ENCODE results near the gene RAB39B. TPM values are rescaled to one million over a fixed set of nuclear protein-coding genes. Genes with fewer than 3 reads are reported as not detected.
A peak's percentile ranks its signal among the peaks of the same experiment; 100 is the strongest.
"Not testable (repeated sequence)": the region's sequence is repeated elsewhere in the genome, so short reads cannot be mapped to it uniquely, and the experiment has no call there.

RAB39B gene, protein sequence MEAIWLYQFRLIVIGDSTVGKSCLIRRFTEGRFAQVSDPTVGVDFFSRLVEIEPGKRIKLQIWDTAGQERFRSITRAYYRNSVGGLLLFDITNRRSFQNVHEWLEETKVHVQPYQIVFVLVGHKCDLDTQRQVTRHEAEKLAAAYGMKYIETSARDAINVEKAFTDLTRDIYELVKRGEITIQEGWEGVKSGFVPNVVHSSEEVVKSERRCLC
- total RNA-seq, result 7.9 and 8.1 TPM in 2 replicates

DNA sequence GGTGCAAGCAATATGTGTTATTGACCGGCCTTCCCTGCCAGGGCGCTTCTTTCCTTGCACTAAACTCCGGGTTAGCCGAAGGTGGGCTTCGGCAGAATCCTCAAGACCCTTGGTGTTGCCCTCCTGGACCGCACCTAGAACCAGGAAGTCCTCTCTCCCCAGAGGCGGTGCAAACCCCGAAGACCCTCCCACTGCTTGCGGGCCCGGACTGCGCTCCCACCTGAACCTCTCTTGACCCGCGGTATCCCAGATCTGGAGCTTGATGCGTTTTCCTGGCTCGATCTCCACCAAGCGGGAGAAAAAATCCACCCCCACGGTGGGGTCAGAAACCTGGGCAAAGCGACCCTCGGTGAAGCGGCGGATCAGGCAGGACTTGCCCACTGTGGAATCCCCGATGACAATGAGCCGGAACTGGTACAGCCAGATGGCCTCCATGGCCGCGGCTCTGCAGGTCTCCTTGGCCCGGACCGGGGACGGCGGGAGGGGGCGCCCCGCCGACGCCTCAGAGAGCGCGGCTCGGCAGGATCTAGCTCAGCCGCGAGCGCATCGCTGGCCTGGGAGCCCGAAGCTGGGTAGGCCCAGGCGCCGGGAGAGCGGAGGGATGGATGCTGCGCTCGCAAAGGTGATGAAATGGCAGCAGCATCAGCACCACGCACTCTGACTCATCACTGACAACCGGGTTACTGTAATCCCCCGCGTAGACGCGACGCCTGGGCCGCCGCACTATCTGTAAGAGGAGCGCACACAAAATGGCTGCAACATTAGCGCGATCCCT lies at the start of gene RAB39B:
TSS of gene RAB39B (minus strand) at position 638 of the 775 bp plus-strand sequence. CDS start at position 435, 203 bp downstream.
- POLR2A ChIA-PET, result interaction anchor here (1.6 kb wide), 1 partner anchor 47 kb away, joined by 7 read pairs; no protein-coding TSS in a partner anchor

DNA sequence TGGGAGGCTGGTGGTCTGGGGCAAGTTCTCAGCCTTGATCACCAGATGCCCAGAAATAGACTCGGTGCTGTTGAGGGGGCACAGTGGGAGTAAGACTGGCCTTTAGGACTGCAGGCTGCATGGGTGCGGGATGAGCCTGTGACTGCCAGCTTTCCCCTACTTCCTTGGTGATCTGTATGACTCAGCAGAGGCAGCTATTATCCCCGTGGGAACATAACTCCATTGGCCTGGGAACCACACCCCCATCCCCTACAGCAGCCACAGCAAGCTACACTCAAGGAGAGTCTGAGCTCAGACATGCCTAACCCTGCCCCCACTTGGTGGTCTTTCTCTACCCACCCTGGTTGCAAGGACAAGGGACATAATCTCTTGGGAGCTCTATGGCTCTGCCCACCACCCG lies 49.5 kb upstream of the RAB39B start:
- POLR2A ChIA-PET, result no interaction called here

More for the DNA sequence above, at the start of gene RAB39B:
- DNase-seq, result peak; percentile 53
- H3K27me3 Mint-ChIP-seq, result no peaks in the 10 kb centered on the region
- H3K9me3 Mint-ChIP-seq, result no peaks in the 10 kb centered on the region
- CTCF ChIA-PET, result no interaction called here
- ATAC-seq (ENCODE audit: low read depth), result peak; percentile 92
- TF ChIP-seq, protein P1, sequence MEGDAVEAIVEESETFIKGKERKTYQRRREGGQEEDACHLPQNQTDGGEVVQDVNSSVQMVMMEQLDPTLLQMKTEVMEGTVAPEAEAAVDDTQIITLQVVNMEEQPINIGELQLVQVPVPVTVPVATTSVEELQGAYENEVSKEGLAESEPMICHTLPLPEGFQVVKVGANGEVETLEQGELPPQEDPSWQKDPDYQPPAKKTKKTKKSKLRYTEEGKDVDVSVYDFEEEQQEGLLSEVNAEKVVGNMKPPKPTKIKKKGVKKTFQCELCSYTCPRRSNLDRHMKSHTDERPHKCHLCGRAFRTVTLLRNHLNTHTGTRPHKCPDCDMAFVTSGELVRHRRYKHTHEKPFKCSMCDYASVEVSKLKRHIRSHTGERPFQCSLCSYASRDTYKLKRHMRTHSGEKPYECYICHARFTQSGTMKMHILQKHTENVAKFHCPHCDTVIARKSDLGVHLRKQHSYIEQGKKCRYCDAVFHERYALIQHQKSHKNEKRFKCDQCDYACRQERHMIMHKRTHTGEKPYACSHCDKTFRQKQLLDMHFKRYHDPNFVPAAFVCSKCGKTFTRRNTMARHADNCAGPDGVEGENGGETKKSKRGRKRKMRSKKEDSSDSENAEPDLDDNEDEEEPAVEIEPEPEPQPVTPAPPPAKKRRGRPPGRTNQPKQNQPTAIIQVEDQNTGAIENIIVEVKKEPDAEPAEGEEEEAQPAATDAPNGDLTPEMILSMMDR (IDR thresholded peaks at IDR 0.05), result no peak
- peak within 1 kb of the TSS; percentile 90 for H3K27ac Mint-ChIP-seq
- intact Hi-C loops (cut with micrococcal nuclease), result loop anchor here (1.0 to 5.0 kb wide), 2 partner anchors 48 to 237 kb away; partner anchors contain the start of genes FUNDC2 and VBP1
- peaks cover 17% of the 10 kb centered on the region for H3K36me3 Mint-ChIP-seq (ENCODE audit: low read depth)
- H3K4me3 Mint-ChIP-seq, result peak within 1 kb of the TSS; percentile 90
- H3K4me1 Mint-ChIP-seq, result peaks cover 22% of the 10 kb centered on the region

DNA sequence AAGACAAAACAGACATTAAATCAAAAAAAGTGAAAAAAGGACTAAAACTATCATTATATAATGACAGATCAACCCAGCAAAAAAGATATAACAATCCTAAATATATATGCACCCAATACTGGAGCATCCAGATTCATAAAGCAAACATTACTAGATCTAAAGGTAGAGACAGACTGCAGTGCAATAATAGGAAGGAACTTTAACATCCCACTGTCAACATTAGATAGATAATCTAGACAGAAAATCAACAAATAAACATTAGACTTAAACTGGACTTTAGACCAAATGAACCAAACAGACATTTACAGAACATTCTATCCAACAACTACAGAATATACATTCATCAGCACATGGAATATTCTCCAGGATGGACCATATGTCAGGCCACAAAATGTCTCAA lies 29.5 kb upstream of the RAB39B start:
- ChIA-PET POLR2A (no interaction called here), CTCF (no interaction called here)
- intact Hi-C loops (cut with micrococcal nuclease), result no loop called here
- Mint-ChIP-seq H3K4me3 (no peak overlapping the region), H3K4me1 (no peaks in the 10 kb centered on the region), H3K36me3 (ENCODE audit: low read depth) (no peaks in the 10 kb centered on the region), H3K27me3 (no peaks in the 10 kb centered on the region), H3K27ac (no peak overlapping the region), H3K9me3 (no peaks in the 10 kb centered on the region)
- DNase-seq, result no peak
- TF ChIP-seq, protein P1 (IDR thresholded peaks at IDR 0.05), result no peak
- ATAC-seq (ENCODE audit: low read depth), result no peak

More for the DNA sequence above, 49.5 kb upstream of the RAB39B start:
- TF ChIP-seq, protein P1 (IDR thresholded peaks at IDR 0.05), result no peak
- no peaks in the 10 kb centered on the region for H3K36me3 Mint-ChIP-seq (ENCODE audit: low read depth)
- H3K4me1 Mint-ChIP-seq, result no peaks in the 10 kb centered on the region
- ATAC-seq (ENCODE audit: low read depth) (no peak), DNase-seq (no peak)
- intact Hi-C loops (cut with micrococcal nuclease), result no loop called here
- peaks cover 7% of the 10 kb centered on the region for H3K9me3 Mint-ChIP-seq
- H3K27ac Mint-ChIP-seq, result no peak overlapping the region
- H3K4me3 Mint-ChIP-seq, result no peak overlapping the region
- CTCF ChIA-PET, result no interaction called here
- peaks cover 4% of the 10 kb centered on the region for H3K27me3 Mint-ChIP-seq

DNA sequence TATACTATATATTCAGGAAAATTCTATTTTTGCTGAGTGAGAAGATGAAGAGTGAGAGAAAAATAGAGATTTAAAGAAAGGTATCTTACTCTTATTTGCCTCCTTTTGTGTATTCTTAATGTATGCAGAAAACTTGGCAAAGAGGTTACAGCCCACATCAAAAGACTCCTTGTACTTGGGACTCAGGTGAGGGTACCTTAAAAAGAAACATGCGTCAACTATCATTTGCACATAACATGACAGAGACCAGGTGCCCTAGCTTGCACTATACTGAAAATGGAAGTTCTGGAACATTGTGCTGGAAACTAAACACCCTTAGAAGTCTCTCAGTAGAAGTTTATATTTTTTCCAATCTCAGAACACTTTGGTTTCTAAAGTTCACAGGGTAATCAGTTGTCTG lies 15.6 kb upstream of the RAB39B start:
- ChIA-PET POLR2A (no interaction called here), CTCF (no interaction called here)
- intact Hi-C loops (cut with micrococcal nuclease), result no loop called here
- TF ChIP-seq, protein P1 (IDR thresholded peaks at IDR 0.05), result no peak
- no peak overlapping the region for H3K27ac Mint-ChIP-seq
- H3K4me3 Mint-ChIP-seq, result no peak overlapping the region
- no peaks in the 10 kb centered on the region for H3K4me1 Mint-ChIP-seq
- DNase-seq (no peak), ATAC-seq (ENCODE audit: low read depth) (no peak)
- H3K36me3 Mint-ChIP-seq (ENCODE audit: low read depth), result no peaks in the 10 kb centered on the region
- H3K9me3 Mint-ChIP-seq, result no peaks in the 10 kb centered on the region
- H3K27me3 Mint-ChIP-seq, result no peaks in the 10 kb centered on the region

DNA sequence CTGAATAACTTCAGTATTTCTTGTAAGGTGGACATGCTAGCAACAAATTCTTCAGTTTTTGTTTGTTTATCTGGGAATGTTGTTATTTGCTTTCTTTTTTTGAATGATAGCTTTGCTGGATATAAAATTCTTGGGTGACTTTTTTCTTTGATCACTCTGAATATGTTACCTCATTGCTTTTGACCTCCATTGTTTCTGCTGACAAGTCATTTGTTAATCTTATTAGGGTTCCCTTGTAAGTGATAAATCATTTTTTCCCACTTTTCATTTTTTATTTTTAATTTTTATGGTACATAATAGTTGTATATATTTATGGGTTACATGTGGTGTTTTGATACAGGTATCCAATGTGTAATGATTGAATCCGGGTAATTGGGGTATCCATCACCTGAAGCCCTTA lies 6.7 kb upstream of the RAB39B start:
- Mint-ChIP-seq H3K4me3 (no peak overlapping the region), H3K27ac (no peak overlapping the region), H3K36me3 (ENCODE audit: low read depth) (no peaks in the 10 kb centered on the region), H3K9me3 (no peaks in the 10 kb centered on the region), H3K4me1 (no peaks in the 10 kb centered on the region), H3K27me3 (no peaks in the 10 kb centered on the region)
- POLR2A ChIA-PET, result no interaction called here
- CTCF ChIA-PET, result no interaction called here
- TF ChIP-seq, protein P1 (IDR thresholded peaks at IDR 0.05), result no peak
- DNase-seq, result no peak
- intact Hi-C loops (cut with micrococcal nuclease), result no loop called here
- ATAC-seq (ENCODE audit: low read depth), result no peak

DNA sequence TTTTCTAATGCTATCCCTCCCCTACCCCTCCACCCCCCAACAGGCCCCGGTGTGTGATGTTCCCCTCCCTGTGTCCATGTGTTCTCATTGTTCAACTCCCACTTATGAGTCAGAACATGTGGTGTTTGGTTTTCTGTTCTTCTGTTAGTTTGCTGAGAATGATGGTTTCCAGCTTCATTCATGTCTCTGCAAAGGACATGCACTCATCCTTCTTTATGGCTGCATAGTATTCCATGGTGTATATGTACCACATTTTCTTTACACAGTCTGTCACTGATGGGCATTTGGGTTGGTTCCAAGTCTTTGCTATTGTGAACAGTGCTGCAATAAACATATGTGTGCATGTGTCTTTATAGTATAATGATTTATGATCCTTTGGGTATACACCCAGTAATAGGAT lies 3.7 kb upstream of the RAB39B start:
- H3K9me3 Mint-ChIP-seq; H3K27ac Mint-ChIP-seq; CTCF ChIA-PET; H3K27me3 Mint-ChIP-seq; intact Hi-C loops (cut with micrococcal nuclease); H3K4me3 Mint-ChIP-seq; ATAC-seq (ENCODE audit: low read depth); DNase-seq; H3K36me3 Mint-ChIP-seq (ENCODE audit: low read depth); POLR2A ChIA-PET: not testable (repeated sequence)
- H3K4me1 Mint-ChIP-seq, result peaks cover 12% of the 10 kb centered on the region

Data from activated B cell treated with CpG ODN at 0.5 μM for 24 hours (primary cell).